K562 (cell line): ENCODE results near the gene CDCP2. TPM values are rescaled to one million over a fixed set of nuclear protein-coding genes. Genes with fewer than 3 reads are reported as not detected.

ENCODE experiments used
- CHD1 ChIP-seq: fragments of 200-600 bp; sonication (generic); IDR thresholded peaks from one replicate; pipeline ENCODE4 v1.6.1; 2012; ENCODE audit warnings: mild to moderate bottlenecking, moderate library complexity, low read length, inconsistent platforms
- DLX4 ChIP-seq: fragments of 250-450 bp; sonication (Bioruptor Pico); IDR thresholded peaks from 2 replicates; pipeline ENCODE4 v1.6.1; 2021; ENCODE audit warnings: mild to moderate bottlenecking
- FOXJ2 ChIP-seq: fragments of 200-800 bp; sonication (Bioruptor generic); IDR thresholded peaks from 2 replicates; pipeline ENCODE4 v1.6.1; 2016; ENCODE audit warnings: missing genetic modification characterization, missing compliant biosample characterization
- FOXJ3 ChIP-seq: sonication (generic); formaldehyde crosslinking; IDR thresholded peaks from 2 replicates; pipeline ENCODE4 v1.4.0; 2020; ENCODE audit warnings: mild to moderate bottlenecking, missing genetic modification reagents
- FOXK1 ChIP-seq: sonication (generic); formaldehyde crosslinking; IDR thresholded peaks from 2 replicates; pipeline ENCODE4 v1.8.0; 2022; ENCODE audit warnings: missing genetic modification reagents, mild to moderate bottlenecking, borderline replicate concordance
- GMEB1 ChIP-seq: fragments of 250-450 bp; sonication (Bioruptor Pico); IDR thresholded peaks from 2 replicates; pipeline ENCODE4 v1.4.0; 2020; ENCODE audit warnings: mild to moderate bottlenecking
- HINFP ChIP-seq: fragments of 450-650 bp; conservative IDR thresholded peaks from 2 replicates; pipeline ENCODE4 v1.6.1; 2016; ENCODE audit warnings: missing genetic modification characterization, low read depth, mild to moderate bottlenecking, control low read depth, missing compliant biosample characterization
- MEF2D ChIP-seq: conservative IDR thresholded peaks from 2 replicates; pipeline ENCODE4 v1.6.1; 2016; ENCODE audit warnings: low read depth, missing genetic modification characterization, missing compliant biosample characterization
- NCOA6 ChIP-seq: fragments of 450-650 bp; IDR thresholded peaks from 2 replicates; pipeline ENCODE4 v1.6.1; 2017; ENCODE audit warnings: mild to moderate bottlenecking
- NFE2 ChIP-seq: IDR thresholded peaks from 2 replicates; pipeline ENCODE4 v1.6.1; 2014; ENCODE audit warnings: antibody characterized with exemption, low read depth
- POLR2A ChIP-seq: fragments of 450-650 bp; conservative IDR thresholded peaks from 2 replicates; pipeline ENCODE4 v1.6.1; 2016
- SMARCA4 ChIP-seq: fragments of 450-650 bp; IDR thresholded peaks from 2 replicates; pipeline ENCODE4 v1.6.1; 2016
- SMARCE1 ChIP-seq: fragments of 450-650 bp; IDR thresholded peaks from 2 replicates; pipeline ENCODE4 v1.7.1; 2016; ENCODE audit warnings: mild to moderate bottlenecking
- TAF15 ChIP-seq: fragments of 200-400 bp; formaldehyde crosslinking; IDR thresholded peaks from 2 replicates; pipeline ENCODE4 v1.6.1; 2017; ENCODE audit warnings: mild to moderate bottlenecking, low read depth, low read length, moderate library complexity
- USF2 ChIP-seq: sonication (generic); formaldehyde crosslinking; IDR thresholded peaks from 2 replicates; pipeline ENCODE4 v1.5.0; 2020; ENCODE audit warnings: missing genetic modification reagents
- XRCC5 ChIP-seq: fragments of 200-400 bp; formaldehyde crosslinking; IDR thresholded peaks from 2 replicates; pipeline ENCODE4 v1.6.1; 2017; ENCODE audit warnings: low read depth, mild to moderate bottlenecking, low read length
- polyA plus RNA-seq, 8 experiments: library from polyadenylated mRNA; depleted of rRNA in 4 of 8; stranded (reverse) in 5 of 8; unstranded in 3 of 8; fragments of >200 nt; fragmentation: Nextera tagmentation in 2 of 8; fragmentation: Illumina TruSeq in 1 of 8; extraction: Ambion mirVana in 2 of 8; extraction: Trizol in 1 of 8; gene quantifications; 2 replicates each; pipeline versions ENCODE4 v1.2.1 to v1.2.3, GENCODE V29; 2011 to 2014; ENCODE audit warnings: inconsistent platforms in 1 of 8, missing spikeins in 1 of 8
- total RNA-seq, 7 experiments: library from RNA; depleted of rRNA in 6 of 7; stranded (reverse); fragments of >200 nt in 6 of 7; fragmentation: Illumina TruSeq in 2 of 7; extraction: Trizol in 2 of 7; gene quantifications; 2 replicates each; pipeline versions ENCODE4 v1.2.1 to v1.2.3, GENCODE V29; 2011 to 2021; ENCODE audit warnings: low replicate concordance in 1 of 7
- TF ChIP-seq, protein P1 (sequence below): fragments of 250-450 bp; sonication (Bioruptor Pico); IDR thresholded peaks from 2 replicates; pipeline ENCODE4 v1.4.0; 2020; ENCODE audit warnings: mild to moderate bottlenecking, moderate library complexity, borderline replicate concordance
- TF ChIP-seq, protein P2 (sequence below), 2 experiments: fragments of 250-450 bp in 1 of 2; fragments of 450-650 bp in 1 of 2; sonication (Bioruptor Pico) in 1 of 2; IDR thresholded peaks; 2 replicates each; pipeline versions ENCODE4 v1.6.1 to v1.8.0; 2016 to 2021; ENCODE audit warnings: mild to moderate bottlenecking in 2 of 2, moderate library complexity in 2 of 2, missing compliant biosample characterization in 1 of 2, missing genetic modification characterization in 1 of 2
- TF ChIP-seq, protein P3 (sequence below): fragments of 450-650 bp; formaldehyde crosslinking; IDR thresholded peaks from 2 replicates; pipeline ENCODE4 v1.4.0; 2022; ENCODE audit warnings: missing genetic modification characterization

CDCP2 gene
- total and polyA plus RNA-seq, 9 of the 15 experiments (the other 6 are each of a cell fraction or from before 2014, with no cell fraction given) = not detected

DNA sequence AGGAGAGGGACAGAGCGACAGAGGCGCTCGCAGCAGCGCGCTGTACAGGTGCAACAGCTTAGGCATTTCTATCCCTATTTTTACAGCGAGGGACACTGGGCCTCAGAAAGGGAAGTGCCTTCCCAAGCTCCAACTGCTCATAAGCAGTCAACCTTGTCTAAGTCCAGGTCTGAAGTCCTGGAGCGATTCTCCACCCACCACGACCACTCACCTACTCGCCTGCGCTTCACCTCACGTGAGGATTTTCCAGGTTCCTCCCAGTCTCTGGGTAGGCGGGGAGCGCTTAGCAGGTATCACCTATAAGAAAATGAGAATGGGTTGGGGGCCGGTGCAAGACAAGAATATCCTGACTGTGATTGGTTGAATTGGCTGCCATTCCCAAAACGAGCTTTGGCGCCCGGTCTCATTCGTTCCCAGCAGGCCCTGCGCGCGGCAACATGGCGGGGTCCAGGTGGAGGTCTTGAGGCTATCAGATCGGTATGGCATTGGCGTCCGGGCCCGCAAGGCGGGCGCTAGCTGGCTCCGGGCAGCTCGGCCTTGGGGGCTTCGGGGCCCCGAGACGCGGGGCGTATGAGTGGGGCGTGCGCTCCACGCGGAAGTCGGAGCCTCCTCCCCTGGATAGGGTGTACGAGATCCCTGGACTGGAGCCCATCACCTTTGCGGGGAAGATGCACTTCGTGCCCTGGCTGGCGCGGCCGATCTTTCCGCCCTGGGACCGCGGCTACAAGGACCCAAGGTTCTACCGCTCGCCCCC, 47.1 kb upstream of the CDCP2 start, which contains the start of the genes CYB5RL and MRPL37 (continued):
- TF ChIP-seq, protein P1, sequence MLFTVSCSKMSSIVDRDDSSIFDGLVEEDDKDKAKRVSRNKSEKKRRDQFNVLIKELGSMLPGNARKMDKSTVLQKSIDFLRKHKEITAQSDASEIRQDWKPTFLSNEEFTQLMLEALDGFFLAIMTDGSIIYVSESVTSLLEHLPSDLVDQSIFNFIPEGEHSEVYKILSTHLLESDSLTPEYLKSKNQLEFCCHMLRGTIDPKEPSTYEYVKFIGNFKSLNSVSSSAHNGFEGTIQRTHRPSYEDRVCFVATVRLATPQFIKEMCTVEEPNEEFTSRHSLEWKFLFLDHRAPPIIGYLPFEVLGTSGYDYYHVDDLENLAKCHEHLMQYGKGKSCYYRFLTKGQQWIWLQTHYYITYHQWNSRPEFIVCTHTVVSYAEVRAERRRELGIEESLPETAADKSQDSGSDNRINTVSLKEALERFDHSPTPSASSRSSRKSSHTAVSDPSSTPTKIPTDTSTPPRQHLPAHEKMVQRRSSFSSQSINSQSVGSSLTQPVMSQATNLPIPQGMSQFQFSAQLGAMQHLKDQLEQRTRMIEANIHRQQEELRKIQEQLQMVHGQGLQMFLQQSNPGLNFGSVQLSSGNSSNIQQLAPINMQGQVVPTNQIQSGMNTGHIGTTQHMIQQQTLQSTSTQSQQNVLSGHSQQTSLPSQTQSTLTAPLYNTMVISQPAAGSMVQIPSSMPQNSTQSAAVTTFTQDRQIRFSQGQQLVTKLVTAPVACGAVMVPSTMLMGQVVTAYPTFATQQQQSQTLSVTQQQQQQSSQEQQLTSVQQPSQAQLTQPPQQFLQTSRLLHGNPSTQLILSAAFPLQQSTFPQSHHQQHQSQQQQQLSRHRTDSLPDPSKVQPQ (CRISPR knock-in tag) = no peak
- TF ChIP-seq FOXK1 (CRISPR knock-in tag) (no peak), TAF15 (no peak), NFE2 (no peak; the same call in 1 of the 2 replicates), USF2 (CRISPR knock-in tag) (peak; percentile 74), HINFP (tag) (no peak), SMARCE1 (peak; percentile 53; the same call in 1 of the 2 replicates), CHD1 (peak; percentile 13), POLR2A (peak; percentile 95), MEF2D (tag) (no peak; the same call in 1 of the 2 replicates), GMEB1 (CRISPR knock-in tag) (no peak), FOXJ3 (CRISPR knock-in tag) (no peak), XRCC5 (no peak), DLX4 (CRISPR knock-in tag) (no peak), SMARCA4 (0 out of 2 replicates have a peak, but pooled peaks have one; percentile 34), NCOA6 (no peak), FOXJ2 (tag) (no peak)
- TF ChIP-seq, protein P2, sequence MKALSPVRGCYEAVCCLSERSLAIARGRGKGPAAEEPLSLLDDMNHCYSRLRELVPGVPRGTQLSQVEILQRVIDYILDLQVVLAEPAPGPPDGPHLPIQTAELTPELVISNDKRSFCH (CRISPR knock-in tag; IDR thresholded peaks at IDR 0.05) = no peak
- TF ChIP-seq, protein P2 (tag; IDR thresholded peaks at IDR 0.05) = 0 out of 2 replicates have a peak, but pooled peaks have one; percentile 33
- TF ChIP-seq, protein P3, sequence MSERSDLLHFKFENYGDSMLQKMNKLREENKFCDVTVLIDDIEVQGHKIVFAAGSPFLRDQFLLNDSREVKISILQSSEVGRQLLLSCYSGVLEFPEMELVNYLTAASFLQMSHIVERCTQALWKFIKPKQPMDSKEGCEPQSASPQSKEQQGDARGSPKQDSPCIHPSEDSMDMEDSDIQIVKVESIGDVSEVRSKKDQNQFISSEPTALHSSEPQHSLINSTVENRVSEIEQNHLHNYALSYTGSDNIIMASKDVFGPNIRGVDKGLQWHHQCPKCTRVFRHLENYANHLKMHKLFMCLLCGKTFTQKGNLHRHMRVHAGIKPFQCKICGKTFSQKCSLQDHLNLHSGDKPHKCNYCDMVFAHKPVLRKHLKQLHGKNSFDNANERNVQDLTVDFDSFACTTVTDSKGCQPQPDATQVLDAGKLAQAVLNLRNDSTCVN (CRISPR knock-in tag) = no peak
